ENCODE results near the gene S100B.

The S100B gene

GRCh38 chr21:46605767-46606426 is 1.0 kb upstream of the S100B start:
- no peak overlapping the region for H3K4me3 ChIP-seq (replicated peaks; ENCODE audit: low read depth, low read length)
- no peak for DNase-seq (ENCODE audit: extremely low read depth, low read depth)
- TF ChIP-seq, protein P1, sequence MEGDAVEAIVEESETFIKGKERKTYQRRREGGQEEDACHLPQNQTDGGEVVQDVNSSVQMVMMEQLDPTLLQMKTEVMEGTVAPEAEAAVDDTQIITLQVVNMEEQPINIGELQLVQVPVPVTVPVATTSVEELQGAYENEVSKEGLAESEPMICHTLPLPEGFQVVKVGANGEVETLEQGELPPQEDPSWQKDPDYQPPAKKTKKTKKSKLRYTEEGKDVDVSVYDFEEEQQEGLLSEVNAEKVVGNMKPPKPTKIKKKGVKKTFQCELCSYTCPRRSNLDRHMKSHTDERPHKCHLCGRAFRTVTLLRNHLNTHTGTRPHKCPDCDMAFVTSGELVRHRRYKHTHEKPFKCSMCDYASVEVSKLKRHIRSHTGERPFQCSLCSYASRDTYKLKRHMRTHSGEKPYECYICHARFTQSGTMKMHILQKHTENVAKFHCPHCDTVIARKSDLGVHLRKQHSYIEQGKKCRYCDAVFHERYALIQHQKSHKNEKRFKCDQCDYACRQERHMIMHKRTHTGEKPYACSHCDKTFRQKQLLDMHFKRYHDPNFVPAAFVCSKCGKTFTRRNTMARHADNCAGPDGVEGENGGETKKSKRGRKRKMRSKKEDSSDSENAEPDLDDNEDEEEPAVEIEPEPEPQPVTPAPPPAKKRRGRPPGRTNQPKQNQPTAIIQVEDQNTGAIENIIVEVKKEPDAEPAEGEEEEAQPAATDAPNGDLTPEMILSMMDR (IDR thresholded peaks at IDR 0.05; ENCODE audit: low read depth, low read length, missing control alignments) = no peak

DNA sequence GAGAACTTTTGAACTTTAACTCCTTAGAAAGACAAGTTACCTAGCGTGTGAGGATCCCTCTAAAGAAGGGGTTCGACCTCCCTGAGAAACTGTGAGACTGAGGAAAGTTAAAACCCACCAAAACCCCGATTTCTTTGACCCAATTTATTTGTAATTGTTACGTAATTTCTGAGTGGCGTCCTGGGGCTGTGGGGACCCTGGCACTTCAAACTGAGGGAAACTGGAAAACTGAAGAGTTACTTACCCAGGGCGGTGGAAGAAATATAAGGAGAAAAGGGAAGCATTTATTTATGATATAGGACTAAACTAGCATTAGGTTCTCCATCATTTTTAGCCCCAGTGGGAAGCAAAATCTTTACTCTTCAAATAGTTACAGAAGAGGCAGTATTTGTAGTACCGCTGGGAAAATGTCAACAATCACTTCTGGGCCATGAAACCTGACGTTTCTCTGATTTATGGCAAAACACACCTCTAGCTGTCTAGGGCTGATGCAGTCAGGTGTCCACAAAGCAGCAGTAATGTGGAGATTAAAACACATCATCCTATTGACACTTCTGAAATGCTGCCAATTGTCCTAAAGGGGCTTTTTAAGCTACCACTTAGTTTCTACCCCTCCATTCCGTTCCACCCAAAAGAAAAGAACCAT is 430 bp downstream of the S100B start:
- no peak overlapping the region for H3K4me3 ChIP-seq (replicated peaks; ENCODE audit: low read depth, low read length)
- no peak for DNase-seq (ENCODE audit: extremely low read depth, low read depth)
- TF ChIP-seq, protein P1 (IDR thresholded peaks at IDR 0.05; ENCODE audit: low read depth, low read length, missing control alignments) = no peak

DNA sequence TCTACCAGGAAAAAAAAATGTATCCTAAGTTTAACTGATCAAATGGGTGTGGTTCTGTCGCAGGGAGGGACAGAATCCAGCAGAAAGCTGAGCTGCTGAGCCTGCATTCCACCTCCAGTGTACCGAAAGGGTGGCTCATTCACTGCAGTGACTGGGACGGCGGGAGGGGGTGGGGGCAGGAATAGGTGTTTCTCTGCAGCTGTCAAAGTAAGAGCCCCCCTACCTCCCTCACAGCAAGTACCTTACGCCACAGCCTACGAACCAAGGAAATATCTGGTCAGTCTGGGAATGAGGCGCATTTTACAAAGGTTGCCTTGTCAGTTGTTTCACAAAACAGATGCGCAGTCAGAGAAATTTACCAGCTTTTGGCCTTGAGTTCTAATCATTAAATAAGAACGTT is 1.7 kb downstream of the S100B start:
- DNase-seq (ENCODE audit: extremely low read depth, low read depth) = no peak
- no peak overlapping the region for H3K4me3 ChIP-seq (replicated peaks; ENCODE audit: low read depth, low read length)
- TF ChIP-seq, protein P1 (IDR thresholded peaks at IDR 0.05; ENCODE audit: low read depth, low read length, missing control alignments) = no peak

DNA sequence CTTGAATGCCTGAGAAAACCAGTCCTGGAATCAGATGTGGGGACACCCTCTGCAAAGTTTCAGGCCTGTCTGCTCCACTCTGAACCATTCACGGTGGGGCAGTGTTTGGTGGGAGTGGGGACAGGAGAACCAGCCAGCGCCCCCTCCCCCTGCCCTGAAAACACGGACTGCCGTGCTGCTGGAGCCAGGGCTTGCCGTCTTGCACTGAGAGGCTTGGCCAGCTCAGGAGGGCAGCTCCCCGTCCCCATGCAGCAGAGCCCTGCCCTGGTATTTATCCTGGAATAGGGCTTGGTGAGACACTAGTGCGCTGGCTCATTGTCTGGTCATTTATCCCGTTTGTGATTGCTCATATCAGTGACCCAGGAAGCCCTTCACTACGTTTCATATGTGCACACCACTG is 3.9 kb downstream of the S100B start:
- no peak for DNase-seq (ENCODE audit: extremely low read depth, low read depth)
- TF ChIP-seq, protein P1 (IDR thresholded peaks at IDR 0.05; ENCODE audit: low read depth, low read length, missing control alignments) = no peak
- H3K4me3 ChIP-seq (replicated peaks; ENCODE audit: low read depth, low read length) = no peak overlapping the region

- DNase-seq (ENCODE audit: extremely low read depth, low read depth) = no peak
- TF ChIP-seq, protein P1 (IDR thresholded peaks at IDR 0.05; ENCODE audit: low read depth, low read length, missing control alignments) = no peak
Measured at GRCh38 chr21:46600305-46600704, 4.6 kb downstream of the S100B start.

DNA sequence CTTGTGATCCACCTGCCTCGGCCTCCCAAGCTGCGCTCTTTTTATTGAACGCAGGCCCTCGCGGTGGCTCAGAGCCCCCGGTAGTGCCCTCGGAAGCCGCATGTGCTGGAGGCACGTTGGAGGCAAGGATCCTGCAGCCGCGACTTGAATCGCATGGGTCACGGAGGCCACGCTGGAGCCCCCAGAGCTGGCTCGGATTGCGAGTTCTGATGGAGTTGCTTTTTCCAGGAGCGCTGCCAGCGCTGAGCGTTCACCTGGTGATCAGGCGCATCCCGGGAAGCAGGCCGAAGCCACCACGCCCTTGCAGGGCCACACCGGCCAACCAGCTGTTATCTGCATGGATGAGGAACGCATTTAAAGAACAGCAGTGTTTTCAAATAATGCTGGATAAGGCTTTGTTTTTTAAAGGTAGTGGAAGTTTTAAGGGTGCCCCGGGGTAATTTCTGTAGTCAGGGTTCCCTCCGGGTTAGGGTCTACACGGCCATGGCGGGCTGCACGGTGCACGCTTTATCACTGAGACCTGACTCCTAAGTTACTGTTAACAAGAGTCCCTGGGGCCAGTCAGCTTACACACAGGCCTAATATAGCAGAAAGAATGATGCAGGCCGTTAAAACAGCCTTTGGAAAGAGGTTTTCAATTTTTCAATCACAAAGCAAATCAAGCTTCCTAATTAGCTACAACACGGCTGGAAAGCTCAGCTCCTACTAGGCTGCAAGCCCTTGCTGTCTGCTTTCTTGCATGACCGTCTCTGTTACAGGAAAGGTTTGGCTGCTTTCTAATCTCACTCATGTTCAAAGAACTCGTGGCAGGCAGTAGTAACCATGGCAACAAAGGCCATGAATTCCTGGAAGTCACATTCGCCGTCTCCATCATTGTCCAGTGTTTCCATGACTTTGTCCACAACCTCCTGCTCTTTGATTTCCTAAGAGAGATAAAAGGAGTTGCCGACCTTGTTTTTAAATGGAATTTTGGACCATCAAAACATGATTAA is 6.0 kb downstream of the S100B start:
- peak; percentile 10 for DNase-seq (ENCODE audit: extremely low read depth, low read depth)
- H3K4me3 ChIP-seq (replicated peaks; ENCODE audit: low read depth, low read length) = no peak overlapping the region
- TF ChIP-seq, protein P1 (IDR thresholded peaks at IDR 0.05; ENCODE audit: low read depth, low read length, missing control alignments) = no peak

More at GRCh38 chr21:46600305-46600704, 4.6 kb downstream of the S100B start:
- no peak overlapping the region for H3K4me3 ChIP-seq (replicated peaks; ENCODE audit: low read depth, low read length)

Data from HFF-Myc (cell line).